Loucy (cell line): ENCODE results near the gene NHS.

ENCODE experiments used
- H2AFZ ChIP-seq: fragments of 200-600 bp; sonication (generic); 2 replicates; pipeline ENCODE4 v1.6.0; 2016; ENCODE audit warnings: antibody characterized with exemption, mild to moderate bottlenecking, low read length, moderate library complexity
- H3F3A ChIP-seq: fragments of 200-600 bp; 2 replicates; pipeline ENCODE4 v1.6.0; 2016; ENCODE audit warnings: antibody characterized with exemption, low read depth, mild to moderate bottlenecking
- H3K27me3 ChIP-seq: fragments of 200-600 bp; sonication (generic); 2 replicates; pipeline ENCODE4 v1.6.1; 2014; ENCODE audit warnings: low read length, mild to moderate bottlenecking; ENCODE audit not compliant: insufficient read depth, poor library complexity, severe bottlenecking
- H3K36me3 ChIP-seq: fragments of 200-600 bp; sonication (generic); 2 replicates; pipeline ENCODE4 v1.6.1; 2016; ENCODE audit warnings: low read length; ENCODE audit not compliant: insufficient read depth
- H3K4me1 ChIP-seq: fragments of 200-600 bp; sonication (generic); 2 replicates; pipeline ENCODE4 v1.5.1; 2014; ENCODE audit warnings: low read length, mild to moderate bottlenecking; ENCODE audit not compliant: insufficient read depth, poor library complexity, severe bottlenecking
- H3K4me2 ChIP-seq: fragments of 200-600 bp; sonication (generic); 2 replicates; pipeline ENCODE4 v1.6.0; 2014; ENCODE audit warnings: antibody characterized with exemption, low read length, low read depth, mild to moderate bottlenecking; ENCODE audit not compliant: poor library complexity, severe bottlenecking
- H3K4me3 ChIP-seq: fragments of 200-600 bp; sonication (generic); 2 replicates; pipeline ENCODE4 v1.5.1; 2014; ENCODE audit warnings: low read length, mild to moderate bottlenecking, mixed read lengths; ENCODE audit not compliant: poor library complexity, severe bottlenecking
- H3K79me2 ChIP-seq: fragments of 200-600 bp; sonication (generic); 2 replicates; pipeline ENCODE4 v1.6.1; 2014; ENCODE audit warnings: low read length; ENCODE audit not compliant: insufficient read depth
- H3K9ac ChIP-seq: fragments of 200-600 bp; sonication (generic); 2 replicates; pipeline ENCODE4 v1.6.0; 2014; ENCODE audit warnings: mild to moderate bottlenecking, low read depth, low read length, moderate library complexity; ENCODE audit not compliant: poor library complexity, severe bottlenecking
- H3K9me2 ChIP-seq: fragments of 200-600 bp; sonication (generic); replicated peaks from 2 replicates; pipeline ENCODE4 v1.6.1; 2016; ENCODE audit warnings: low read depth, low read length, mixed read lengths
- H3K9me3 ChIP-seq: fragments of 200-600 bp; sonication (generic); 2 replicates; pipeline ENCODE4 v1.6.1; 2014; ENCODE audit warnings: mild to moderate bottlenecking, antibody characterized with exemption, low read length, low read depth; ENCODE audit not compliant: insufficient read depth
- H4K20me1 ChIP-seq: fragments of 200-600 bp; sonication (generic); 2 replicates; pipeline ENCODE4 v1.6.0; 2014; ENCODE audit warnings: antibody characterized with exemption, low read length, mild to moderate bottlenecking; ENCODE audit not compliant: insufficient read depth, poor library complexity, severe bottlenecking
- EZH2phosphoT487 ChIP-seq: fragments of 200-600 bp; IDR thresholded peaks from 2 replicates; pipeline ENCODE4 v1.6.1; 2018; ENCODE audit warnings: antibody characterized with exemption, mild to moderate bottlenecking, moderate library complexity, borderline replicate concordance
- TF ChIP-seq, protein P1 (sequence below): fragments of 200-600 bp; sonication (generic); conservative IDR thresholded peaks from 2 replicates; pipeline ENCODE4 v1.5.1; 2014; ENCODE audit warnings: mild to moderate bottlenecking, antibody characterized with exemption, low read length

NHS gene

GRCh38 chrX:17706676-17707075 lies 331.7 kb downstream of the NHS start:
- H3K4me2 ChIP-seq, result no peak overlapping the region

GRCh38 chrX:17707731-17708130 lies 332.7 kb downstream of the NHS start:
- H3K27me3 ChIP-seq, result no peaks in the 10 kb centered on the region
- H3K4me3 ChIP-seq, result no peak overlapping the region
- H3K4me2 ChIP-seq, result no peak overlapping the region
- no peaks in the 10 kb centered on the region for H3K79me2 ChIP-seq
- no peaks in the 10 kb centered on the region for H4K20me1 ChIP-seq
- no peaks in the 10 kb centered on the region for H3F3A ChIP-seq
- TF ChIP-seq, protein P1, sequence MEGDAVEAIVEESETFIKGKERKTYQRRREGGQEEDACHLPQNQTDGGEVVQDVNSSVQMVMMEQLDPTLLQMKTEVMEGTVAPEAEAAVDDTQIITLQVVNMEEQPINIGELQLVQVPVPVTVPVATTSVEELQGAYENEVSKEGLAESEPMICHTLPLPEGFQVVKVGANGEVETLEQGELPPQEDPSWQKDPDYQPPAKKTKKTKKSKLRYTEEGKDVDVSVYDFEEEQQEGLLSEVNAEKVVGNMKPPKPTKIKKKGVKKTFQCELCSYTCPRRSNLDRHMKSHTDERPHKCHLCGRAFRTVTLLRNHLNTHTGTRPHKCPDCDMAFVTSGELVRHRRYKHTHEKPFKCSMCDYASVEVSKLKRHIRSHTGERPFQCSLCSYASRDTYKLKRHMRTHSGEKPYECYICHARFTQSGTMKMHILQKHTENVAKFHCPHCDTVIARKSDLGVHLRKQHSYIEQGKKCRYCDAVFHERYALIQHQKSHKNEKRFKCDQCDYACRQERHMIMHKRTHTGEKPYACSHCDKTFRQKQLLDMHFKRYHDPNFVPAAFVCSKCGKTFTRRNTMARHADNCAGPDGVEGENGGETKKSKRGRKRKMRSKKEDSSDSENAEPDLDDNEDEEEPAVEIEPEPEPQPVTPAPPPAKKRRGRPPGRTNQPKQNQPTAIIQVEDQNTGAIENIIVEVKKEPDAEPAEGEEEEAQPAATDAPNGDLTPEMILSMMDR, result no peak
- no peak for TF ChIP-seq EZH2phosphoT487
- H3K9me2 ChIP-seq, result no peaks in the 10 kb centered on the region
- H3K9ac ChIP-seq, result no peak overlapping the region
- H3K36me3 ChIP-seq, result no peaks in the 10 kb centered on the region
- no peaks in the 10 kb centered on the region for H3K4me1 ChIP-seq
- H3K9me3 ChIP-seq, result no peaks in the 10 kb centered on the region
- H2AFZ ChIP-seq, result no peak overlapping the region

More at GRCh38 chrX:17706676-17707075, 331.7 kb downstream of the NHS start:
- Histone ChIP-seq H2AFZ (no peak overlapping the region), H3K4me3 (no peak overlapping the region), H4K20me1 (no peaks in the 10 kb centered on the region), H3K4me1 (no peaks in the 10 kb centered on the region), H3K9me3 (no peaks in the 10 kb centered on the region), H3K9ac (no peak overlapping the region), H3K9me2 (no peaks in the 10 kb centered on the region), H3F3A (no peaks in the 10 kb centered on the region), H3K79me2 (no peaks in the 10 kb centered on the region), H3K27me3 (no peaks in the 10 kb centered on the region), H3K36me3 (no peaks in the 10 kb centered on the region)
- no peak for TF ChIP-seq EZH2phosphoT487
- TF ChIP-seq, protein P1, result no peak

GRCh38 chrX:17710871-17711301 lies 335.9 kb downstream of the NHS start:
- Histone ChIP-seq H3K27me3 (no peaks in the 10 kb centered on the region), H3F3A (no peaks in the 10 kb centered on the region)

More at GRCh38 chrX:17710871-17711301, 335.9 kb downstream of the NHS start:
- Histone ChIP-seq H3K4me3 (no peak overlapping the region), H2AFZ (no peak overlapping the region), H3K9me2 (no peaks in the 10 kb centered on the region), H3K36me3 (no peaks in the 10 kb centered on the region), H3K9me3 (no peaks in the 10 kb centered on the region), H4K20me1 (no peaks in the 10 kb centered on the region), H3K4me2 (no peak overlapping the region), H3K9ac (no peak overlapping the region), H3K4me1 (no peaks in the 10 kb centered on the region), H3K79me2 (no peaks in the 10 kb centered on the region)
- TF ChIP-seq, protein P1, result no peak
- no peak for TF ChIP-seq EZH2phosphoT487
